Bone marrow (tissue), 2 donors: ENCODE results near the gene TMEM182.

Experiments used
- DNase-seq, 2 donors: peaks; one replicate each; lab custom pipeline; 2025; lab: John Stamatoyannopoulos, UW

Gene TMEM182, protein sequence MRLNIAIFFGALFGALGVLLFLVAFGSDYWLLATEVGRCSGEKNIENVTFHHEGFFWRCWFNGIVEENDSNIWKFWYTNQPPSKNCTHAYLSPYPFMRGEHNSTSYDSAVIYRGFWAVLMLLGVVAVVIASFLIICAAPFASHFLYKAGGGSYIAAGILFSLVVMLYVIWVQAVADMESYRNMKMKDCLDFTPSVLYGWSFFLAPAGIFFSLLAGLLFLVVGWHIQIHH

DNA sequence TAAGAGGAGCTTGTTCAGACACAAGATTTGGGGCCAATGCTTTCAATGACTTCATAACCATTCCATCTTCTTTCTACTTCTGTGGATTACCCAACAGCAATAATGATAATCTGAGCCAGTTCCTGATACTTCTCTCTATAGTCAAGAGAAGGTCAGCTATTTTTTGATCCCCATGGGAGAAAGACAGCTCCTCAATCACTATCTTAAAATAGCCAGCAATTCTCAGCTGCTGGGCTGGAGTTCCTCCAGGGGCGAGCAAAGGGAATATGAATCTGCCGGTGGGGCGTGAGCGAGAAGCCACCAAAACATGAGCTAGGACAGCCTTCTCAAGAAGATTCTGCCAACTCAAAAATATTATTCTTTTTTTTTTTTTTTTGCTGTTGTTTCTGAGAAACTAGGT, at the start of gene TMEM182:
Gene TMEM182 (plus strand): TSS at position 269 of the 400 bp plus-strand sequence. CDS start 187 bp downstream, outside the sequence.
- no peak for DNase-seq

DNA sequence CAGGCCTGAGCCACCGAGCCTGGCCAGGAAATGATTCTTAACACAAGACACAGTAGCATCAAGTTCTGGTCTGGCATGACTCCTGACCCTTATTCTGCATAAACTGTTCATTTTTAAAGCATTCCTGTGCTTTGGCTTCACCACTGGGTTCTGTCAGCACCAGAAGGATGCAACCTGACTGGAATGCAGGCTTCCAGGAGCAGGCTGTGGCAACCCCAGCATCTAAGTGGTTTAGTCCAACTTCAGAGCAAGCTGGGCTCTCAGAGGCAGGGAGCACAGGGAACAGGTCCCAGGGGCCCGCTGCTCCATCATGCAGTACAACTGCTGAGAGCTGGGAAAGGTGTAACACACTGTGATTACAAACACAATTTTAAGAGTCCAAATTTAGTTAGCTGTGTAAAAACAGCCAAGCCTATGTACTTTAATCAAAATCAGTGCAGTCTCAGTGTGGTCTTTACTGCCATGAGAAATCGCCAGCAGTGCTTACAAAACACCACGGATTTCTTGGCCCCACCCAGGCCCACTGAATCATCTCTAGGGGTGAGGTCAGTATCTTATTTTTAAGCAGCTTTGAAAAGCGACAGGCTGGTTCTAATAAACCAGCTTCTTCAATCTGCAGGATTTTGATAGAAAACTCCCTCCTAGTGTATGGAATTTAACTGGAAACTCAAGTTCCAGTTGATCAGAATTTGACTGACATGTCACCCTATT, 44.4 kb upstream of the TMEM182 start:
- no peak for DNase-seq

- no peak for DNase-seq
Measured at GRCh38 chr2:102718387-102719316, 43.2 kb upstream of the TMEM182 start.

GRCh38 chr2:102724016-102724490, 37.8 kb upstream of the TMEM182 start:
- DNase-seq, result no peak

DNA sequence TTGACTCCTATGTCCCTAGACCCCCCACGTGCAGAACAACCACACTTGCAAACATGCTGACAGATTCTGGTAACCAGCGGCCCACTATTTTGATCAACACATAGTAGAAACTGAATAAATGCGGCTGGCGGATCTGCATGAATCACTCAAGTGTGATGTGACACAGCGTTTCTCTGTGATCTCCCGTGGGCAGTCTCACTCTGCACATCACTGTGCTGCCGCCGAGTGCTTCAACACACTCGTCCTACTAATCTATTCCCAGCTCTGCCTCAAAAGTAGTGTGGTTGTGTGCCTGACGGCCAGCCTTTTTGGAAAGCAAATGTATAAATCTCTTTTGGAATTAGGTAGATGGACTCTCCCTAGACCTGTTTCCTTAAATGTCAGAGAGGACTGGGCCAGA, 37.3 kb upstream of the TMEM182 start:
- no peak for DNase-seq

DNA sequence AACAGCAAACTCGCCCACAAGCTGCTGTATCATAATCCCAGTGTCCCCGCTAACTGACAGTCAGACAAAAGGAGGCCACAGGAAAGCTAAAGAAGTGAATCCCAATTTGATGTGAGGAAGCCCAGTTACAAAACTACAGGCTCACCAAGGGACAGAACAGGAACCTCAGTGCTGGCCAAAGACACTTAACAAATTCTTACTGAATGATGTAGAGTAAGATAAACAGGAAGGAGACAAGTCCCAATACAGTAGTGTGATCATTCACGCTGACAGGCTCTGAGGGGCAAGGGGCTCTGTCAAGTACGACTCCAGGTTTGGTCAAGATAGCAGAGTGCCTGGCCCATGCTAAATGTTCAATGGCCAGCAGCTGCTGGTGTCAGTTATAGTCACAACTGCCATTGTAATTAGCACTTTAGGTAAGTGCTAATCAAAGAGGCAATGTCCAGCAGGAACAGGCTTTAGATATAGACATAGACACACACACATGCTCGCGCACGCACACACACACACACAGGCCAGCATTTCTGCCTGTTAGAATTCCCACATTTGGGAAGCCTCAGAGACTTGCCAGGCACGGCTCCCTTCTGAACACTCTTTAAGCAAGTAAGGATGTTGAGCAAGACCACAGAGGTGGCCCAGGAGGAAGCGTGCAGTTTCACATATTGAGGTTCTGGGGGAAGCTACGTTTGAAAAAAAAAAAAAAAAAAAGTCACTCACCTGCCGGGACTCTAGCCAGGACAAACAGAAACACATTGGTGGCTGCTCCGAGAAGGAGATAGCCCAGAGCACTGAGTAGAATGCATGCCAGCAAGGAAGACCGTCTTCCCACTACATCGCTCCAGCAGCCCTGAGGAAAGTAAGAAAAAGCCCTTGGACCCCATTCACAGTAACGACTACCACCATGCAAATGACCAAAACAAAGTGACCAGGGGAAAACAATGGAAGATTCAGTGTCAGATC, 35.4 kb upstream of the TMEM182 start:
- DNase-seq, result no peak

- no peak for DNase-seq
Measured at GRCh38 chr2:102735416-102736109, 26.3 kb upstream of the TMEM182 start.

- DNase-seq, result no peak
Measured at GRCh38 chr2:102736110-102736409, 25.8 kb upstream of the TMEM182 start.

GRCh38 chr2:102736410-102737409, 25.1 kb upstream of the TMEM182 start:
- peak; percentile 46 to 62 for DNase-seq

DNA sequence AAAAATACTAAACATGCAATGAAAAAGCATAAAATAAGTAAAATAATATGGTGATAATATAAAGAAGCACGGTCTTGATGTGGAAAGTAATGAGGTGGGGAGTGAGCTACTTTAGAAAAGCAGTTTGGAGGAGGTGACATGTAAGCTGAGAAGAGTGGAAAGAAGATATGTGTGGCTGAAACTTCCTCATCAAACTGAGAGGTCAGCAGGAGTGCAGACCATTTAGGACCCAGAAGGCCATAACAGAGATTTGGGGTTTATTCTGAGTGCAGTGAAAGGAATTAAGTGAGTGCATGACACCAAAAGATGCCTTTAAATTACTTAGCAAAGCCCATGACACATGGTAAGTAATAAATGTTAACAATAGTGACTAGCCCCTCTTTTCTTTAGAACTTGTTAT, 24.4 kb upstream of the TMEM182 start:
- DNase-seq, result no peak

DNA sequence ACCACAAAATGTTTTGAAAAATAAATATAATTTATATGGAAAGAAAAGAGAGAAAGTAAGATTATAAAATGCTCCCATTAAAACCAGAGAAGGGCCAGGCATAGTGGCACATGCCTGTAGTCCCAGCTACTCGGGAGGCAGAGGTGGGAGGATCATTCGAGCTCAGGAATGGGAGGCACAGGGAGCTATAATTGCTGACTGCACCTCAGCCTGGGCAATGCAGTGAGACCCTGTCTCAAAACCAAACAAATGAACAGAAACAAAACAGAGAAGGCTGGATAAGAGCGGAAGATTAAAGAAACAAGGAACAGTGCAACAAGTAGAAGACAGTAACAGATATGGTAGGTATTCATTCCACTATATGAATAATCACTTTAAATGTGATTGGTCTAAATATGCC, 18.6 kb upstream of the TMEM182 start:
- DNase-seq, result no peak

DNA sequence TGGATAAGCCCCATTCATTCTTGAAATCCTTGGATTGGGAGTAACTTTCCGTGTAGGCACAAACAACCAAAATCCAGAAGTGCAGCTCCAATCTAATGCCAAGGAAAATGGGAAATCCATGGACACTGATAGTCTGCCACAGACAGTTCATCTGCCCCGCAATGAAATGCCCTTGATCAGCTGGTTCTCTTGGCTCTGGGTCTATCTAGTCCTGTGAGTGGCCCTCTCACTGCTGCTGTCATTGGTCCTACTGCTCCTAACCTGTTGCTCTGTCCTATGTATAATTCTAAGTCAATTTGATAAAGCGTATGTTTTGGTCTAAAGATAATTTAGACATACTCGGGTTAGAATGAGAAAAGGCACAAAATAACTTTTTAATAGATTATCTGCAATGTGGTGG, 13.7 kb upstream of the TMEM182 start:
- no peak for DNase-seq

- no peak for DNase-seq
Measured at GRCh38 chr2:102749938-102750337, 11.9 kb upstream of the TMEM182 start.

GRCh38 chr2:102753563-102754159, 8.2 kb upstream of the TMEM182 start:
- peak in 1 of 2 donors; percentile 38 for DNase-seq

DNA sequence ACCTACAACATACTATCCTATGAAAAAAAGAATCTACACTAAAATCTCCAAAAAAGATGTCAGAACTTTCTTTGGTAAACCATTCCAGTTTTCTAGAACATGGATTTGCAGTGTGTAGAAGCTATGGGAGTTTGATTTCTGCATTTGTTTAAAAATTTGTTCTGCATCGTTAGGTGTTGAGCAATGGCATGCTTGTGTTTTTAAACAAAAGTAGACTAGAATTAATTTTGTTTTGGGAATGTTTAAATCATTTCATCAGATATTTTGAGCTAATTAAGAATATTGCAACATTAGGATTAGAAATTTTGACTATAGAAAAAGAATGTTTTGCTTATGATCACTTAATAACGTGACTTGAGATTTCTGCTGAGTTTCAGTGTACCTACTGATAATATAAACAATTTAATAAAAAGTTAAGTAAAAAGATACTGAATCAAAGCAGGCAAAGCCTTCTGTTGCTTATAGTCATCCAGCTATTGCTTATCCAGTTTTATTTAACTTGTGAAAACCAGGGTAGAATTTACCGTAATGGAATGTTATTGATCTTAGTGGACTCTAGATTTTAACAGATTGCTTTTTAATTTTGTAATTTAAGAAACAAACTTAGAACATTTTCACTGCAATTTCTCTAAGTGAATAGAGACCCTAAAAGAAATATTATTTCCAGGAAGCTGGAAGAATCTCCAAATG, 7.2 kb upstream of the TMEM182 start:
- no peak for DNase-seq

DNA sequence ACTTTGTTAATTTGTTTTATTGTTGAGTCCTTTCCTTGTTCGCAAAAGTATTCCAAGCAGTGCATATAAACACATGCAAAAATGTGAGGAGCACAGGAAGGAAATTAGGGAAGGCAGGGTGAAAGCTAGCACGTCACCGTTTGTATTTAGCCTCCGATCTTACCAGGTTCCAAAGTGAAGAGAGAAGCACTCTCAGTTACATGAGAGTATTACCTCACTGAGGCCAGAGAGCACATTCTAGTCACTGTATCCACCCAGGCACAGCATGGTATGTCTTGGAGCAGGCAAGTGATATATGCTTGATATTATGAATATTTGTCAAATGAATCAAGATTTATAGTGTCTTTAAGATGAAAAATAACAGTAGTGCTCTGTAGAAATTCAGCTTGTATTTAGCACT, 6.5 kb upstream of the TMEM182 start:
- DNase-seq, result no peak

- no peak for DNase-seq
Measured at GRCh38 chr2:102758439-102758838, 3.4 kb upstream of the TMEM182 start.

DNA sequence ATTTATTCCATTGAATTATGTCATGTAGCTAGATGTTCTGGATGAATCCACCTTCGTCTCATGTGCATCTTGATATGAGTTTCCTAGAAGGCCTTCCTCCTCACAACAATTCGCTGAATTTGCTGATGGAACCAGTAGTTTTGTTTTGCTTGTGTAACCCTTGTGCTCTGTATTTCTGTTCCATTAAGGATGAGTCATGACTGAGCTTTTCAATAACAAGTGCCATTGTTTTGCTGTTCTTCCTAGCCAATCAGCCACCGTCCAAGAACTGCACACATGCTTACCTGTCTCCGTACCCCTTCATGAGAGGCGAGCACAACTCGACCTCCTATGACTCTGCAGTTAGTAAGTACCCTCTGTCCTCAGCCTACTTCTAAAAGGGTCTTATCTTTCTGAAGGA, 2.3 kb downstream of the TMEM182 start:
- no peak for DNase-seq

GRCh38 chr2:102765061-102765460, 3.2 kb downstream of the TMEM182 start:
- DNase-seq, result no peak
